Neural crest cell (in vitro differentiated cells): Measurements from ENCODE around the gene DBN1. TPM values are rescaled to one million over a fixed set of nuclear protein-coding genes. Genes with fewer than 3 reads are reported as not detected.
A peak's percentile ranks its signal among the peaks of the same experiment; 100 is the strongest.
"Not testable (repeated sequence)": the region's sequence is repeated elsewhere in the genome, so short reads cannot be mapped to it uniquely, and the experiment has no call there.

Experiments used
- DNase-seq: peaks from one replicate; pipeline ENCODE4 v3.0.0; 2021; ENCODE audit warnings: low read depth, mixed read lengths, low spot score
- H3K27ac Mint-ChIP-seq: one replicate; pipeline ENCODE4 v1.8.0; 2021; ENCODE audit warnings: mild to moderate bottlenecking, mixed read lengths; ENCODE audit not compliant: unreplicated experiment
- H3K27me3 Mint-ChIP-seq: 2 replicates; pipeline ENCODE4 v1.8.0; 2021; ENCODE audit warnings: low read depth, mild to moderate bottlenecking, mixed read lengths
- H3K36me3 Mint-ChIP-seq: 2 replicates; pipeline ENCODE4 v1.8.0; 2021; ENCODE audit warnings: low read depth, mild to moderate bottlenecking, mixed read lengths
- H3K4me1 Mint-ChIP-seq: 2 replicates; pipeline ENCODE4 v1.8.0; 2021; ENCODE audit warnings: mixed read lengths
- H3K4me3 Mint-ChIP-seq: one replicate; pipeline ENCODE4 v1.8.0; 2021; ENCODE audit warnings: mild to moderate bottlenecking, mixed read lengths
- H3K9me3 Mint-ChIP-seq: 2 replicates; pipeline ENCODE4 v1.8.0; 2021; ENCODE audit warnings: mixed read lengths
- CTCF ChIP-seq: fragments of 200-600 bp; sonication (generic); conservative IDR thresholded peaks from 2 replicates; pipeline ENCODE4 v1.5.0; 2021; ENCODE audit warnings: antibody characterized with exemption, mild to moderate bottlenecking
- total RNA-seq: library from RNA; stranded (reverse); gene quantifications from 2 replicates; pipeline ENCODE4 v1.2.1, GENCODE V29; 2021

Gene DBN1
- total RNA-seq, 1 donor from 2014 or later = 410 TPM

GRCh38 chr5:177423671-177424070 is 49.8 kb downstream of the DBN1 start:
- Mint-ChIP-seq H3K27me3 (peaks cover 4% of the 10 kb centered on the region), H3K36me3 (no peaks in the 10 kb centered on the region), H3K27ac (no peak overlapping the region), H3K4me3 (no peak overlapping the region), H3K9me3 (no peaks in the 10 kb centered on the region), H3K4me1 (peaks cover 22% of the 10 kb centered on the region)
- TF ChIP-seq CTCF = no peak
- DNase-seq = no peak

- no peaks in the 10 kb centered on the region for H3K9me3 Mint-ChIP-seq
- H3K27ac Mint-ChIP-seq = peak overlapping the region; percentile 37
- no peaks in the 10 kb centered on the region for H3K36me3 Mint-ChIP-seq
- H3K4me1 Mint-ChIP-seq = peaks cover 12% of the 10 kb centered on the region
- peaks cover 2% of the 10 kb centered on the region for H3K27me3 Mint-ChIP-seq
- TF ChIP-seq CTCF = no peak
- no peak for DNase-seq
- peak overlapping the region; percentile 29 for H3K4me3 Mint-ChIP-seq
These were observed 52.2 kb downstream of the DBN1 start for GRCh38 chr5:177421062-177421798.

DNA sequence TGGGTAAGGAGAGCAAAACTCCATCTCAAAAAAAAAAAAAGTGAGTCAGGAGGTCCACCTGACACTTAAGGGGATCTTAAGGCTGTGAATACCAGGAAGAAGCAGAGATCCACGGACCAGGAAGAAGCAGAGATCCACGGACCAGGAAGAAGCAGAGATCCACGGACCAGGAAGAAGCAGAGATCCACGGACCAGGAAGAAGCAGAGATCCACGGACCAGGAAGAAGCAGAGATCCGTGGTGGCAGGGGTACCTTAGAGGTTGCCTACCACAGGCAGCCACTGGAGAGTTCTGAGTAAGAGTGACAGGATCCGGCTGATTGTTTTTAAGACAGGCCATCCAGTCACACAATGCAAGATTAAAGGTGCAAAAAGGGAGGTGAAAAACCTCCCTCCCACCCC is 53.0 kb downstream of the DBN1 start:
- H3K36me3 Mint-ChIP-seq, H3K9me3 Mint-ChIP-seq, H3K27ac Mint-ChIP-seq, DNase-seq, H3K4me1 Mint-ChIP-seq, H3K4me3 Mint-ChIP-seq, H3K27me3 Mint-ChIP-seq: not testable (repeated sequence)

GRCh38 chr5:177419046-177419445 is 54.4 kb downstream of the DBN1 start:
- no peak overlapping the region for H3K4me3 Mint-ChIP-seq
- no peaks in the 10 kb centered on the region for H3K27me3 Mint-ChIP-seq
- no peak for DNase-seq
- no peaks in the 10 kb centered on the region for H3K4me1 Mint-ChIP-seq
- no peaks in the 10 kb centered on the region for H3K9me3 Mint-ChIP-seq
- H3K36me3 Mint-ChIP-seq = no peaks in the 10 kb centered on the region
- H3K27ac Mint-ChIP-seq = no peak overlapping the region
- no peak for TF ChIP-seq CTCF

DNA sequence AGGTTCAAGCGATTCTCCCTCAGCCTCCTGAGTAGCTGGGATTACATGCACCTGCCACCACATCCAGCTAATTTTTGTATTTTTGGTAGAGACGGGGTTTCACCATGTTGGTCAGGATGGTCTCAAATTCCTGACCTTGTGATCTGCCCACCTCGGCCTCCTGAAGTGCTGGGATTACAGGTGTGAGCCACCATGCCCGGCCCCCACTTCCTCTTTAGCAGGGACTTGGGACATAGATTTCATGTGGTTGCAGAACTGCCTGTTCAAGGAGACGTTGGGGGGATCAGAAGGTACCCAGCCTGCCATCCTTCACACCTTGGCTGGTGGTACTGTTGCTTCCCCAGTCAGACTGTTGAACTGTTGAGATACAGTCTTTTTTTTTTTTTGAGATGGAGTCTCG is 56.4 kb downstream of the DBN1 start:
- not testable (repeated sequence) for H3K27ac Mint-ChIP-seq, H3K4me3 Mint-ChIP-seq, H3K9me3 Mint-ChIP-seq, H3K27me3 Mint-ChIP-seq, H3K4me1 Mint-ChIP-seq, DNase-seq, H3K36me3 Mint-ChIP-seq

DNA sequence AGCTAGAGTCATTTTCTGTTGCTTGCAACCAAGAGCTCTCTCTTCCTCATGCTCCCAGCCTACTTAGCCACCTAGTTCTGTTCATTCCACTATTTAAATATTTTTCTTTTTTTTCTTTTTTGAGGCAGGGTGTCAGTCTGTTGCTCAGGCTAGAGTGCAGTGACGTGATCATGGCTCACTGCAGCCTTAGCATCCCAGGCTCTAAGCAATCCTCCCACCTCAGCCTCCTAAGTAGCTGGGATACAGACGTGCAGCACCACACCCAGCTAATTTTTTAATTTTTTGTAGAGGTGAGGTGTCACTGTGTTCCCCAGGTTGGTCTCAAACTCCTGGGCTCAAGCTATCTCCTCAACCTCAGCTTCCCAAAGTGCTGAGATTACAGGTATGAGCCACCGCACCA is 59.0 kb downstream of the DBN1 start:
- Mint-ChIP-seq H3K36me3 (no peaks in the 10 kb centered on the region), H3K27me3 (peaks cover 5% of the 10 kb centered on the region), H3K4me1 (no peaks in the 10 kb centered on the region), H3K27ac (no peak overlapping the region), H3K9me3 (no peaks in the 10 kb centered on the region), H3K4me3 (no peak overlapping the region)
- TF ChIP-seq CTCF = no peak
- DNase-seq = no peak
